Measurements from ENCODE around the gene CYGB. TPM values are rescaled to one million over a fixed set of nuclear protein-coding genes. Genes with fewer than 3 reads are reported as not detected.
A peak's percentile ranks its signal among the peaks of the same experiment; 100 is the strongest.

Gene CYGB
- total RNA-seq, 1 experiment from 2014 or later, result 0.56 TPM

DNA sequence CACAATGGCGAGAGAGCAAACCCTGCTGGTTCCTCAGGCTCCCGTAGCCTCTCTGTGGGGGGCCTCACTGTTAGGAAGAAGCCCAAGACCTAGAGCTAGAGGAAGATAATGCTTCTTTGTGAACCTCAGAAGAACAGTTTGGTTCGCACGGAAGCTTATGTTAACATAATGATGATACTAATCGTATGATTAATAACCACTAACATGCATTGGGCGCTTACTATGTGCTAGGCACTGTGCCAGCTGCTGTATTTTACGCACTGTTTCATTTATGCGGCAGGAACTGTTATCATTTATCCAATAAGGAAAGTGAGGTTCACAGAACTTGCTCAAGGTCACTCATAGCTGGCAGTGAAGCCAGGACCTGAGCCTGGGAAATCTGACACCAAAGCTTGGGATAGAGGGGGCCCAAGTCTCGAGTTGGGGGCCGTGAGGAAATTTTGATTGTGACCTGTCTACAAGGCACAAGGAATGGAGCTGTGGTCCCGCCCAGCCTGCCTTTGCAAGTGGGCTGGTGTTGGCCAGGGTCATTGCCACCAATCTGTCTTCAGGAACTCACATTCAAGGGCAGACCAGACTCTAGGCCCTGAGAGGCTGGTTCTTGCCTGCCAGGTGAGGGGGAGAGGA, 9.2 kb upstream of the CYGB start:
- TF ChIP-seq, protein P1, sequence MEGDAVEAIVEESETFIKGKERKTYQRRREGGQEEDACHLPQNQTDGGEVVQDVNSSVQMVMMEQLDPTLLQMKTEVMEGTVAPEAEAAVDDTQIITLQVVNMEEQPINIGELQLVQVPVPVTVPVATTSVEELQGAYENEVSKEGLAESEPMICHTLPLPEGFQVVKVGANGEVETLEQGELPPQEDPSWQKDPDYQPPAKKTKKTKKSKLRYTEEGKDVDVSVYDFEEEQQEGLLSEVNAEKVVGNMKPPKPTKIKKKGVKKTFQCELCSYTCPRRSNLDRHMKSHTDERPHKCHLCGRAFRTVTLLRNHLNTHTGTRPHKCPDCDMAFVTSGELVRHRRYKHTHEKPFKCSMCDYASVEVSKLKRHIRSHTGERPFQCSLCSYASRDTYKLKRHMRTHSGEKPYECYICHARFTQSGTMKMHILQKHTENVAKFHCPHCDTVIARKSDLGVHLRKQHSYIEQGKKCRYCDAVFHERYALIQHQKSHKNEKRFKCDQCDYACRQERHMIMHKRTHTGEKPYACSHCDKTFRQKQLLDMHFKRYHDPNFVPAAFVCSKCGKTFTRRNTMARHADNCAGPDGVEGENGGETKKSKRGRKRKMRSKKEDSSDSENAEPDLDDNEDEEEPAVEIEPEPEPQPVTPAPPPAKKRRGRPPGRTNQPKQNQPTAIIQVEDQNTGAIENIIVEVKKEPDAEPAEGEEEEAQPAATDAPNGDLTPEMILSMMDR (conservative IDR thresholded peaks at IDR 0.05; ENCODE audit: low read depth, low read length), result no peak
- TF ChIP-seq EZH2 (IDR thresholded peaks at IDR 0.05; ENCODE audit: borderline replicate concordance, low read depth, low read length, poor library complexity, severe bottlenecking), result no peak
- no peak overlapping the region for H3K4me3 ChIP-seq (ENCODE audit: low read depth, low read length, poor library complexity, severe bottlenecking)
- no peaks in the 10 kb centered on the region for H3K27me3 ChIP-seq (replicated peaks; ENCODE audit: insufficient read depth, low read depth, low read length, poor library complexity)
- peak; percentile 67 for DNase-seq (ENCODE audit: low spot score)
- POLR2A ChIA-PET (ENCODE audit: low non-redundant PET), result interaction anchor here (0.6 to 0.9 kb wide), 2 partner anchors 11 to 368 kb away, joined by 3 to 6 read pairs; no protein-coding TSS in a partner anchor
- peak overlapping the region; percentile 54 for H3K27ac ChIP-seq (ENCODE audit: low read depth, low read length, poor library complexity, severe bottlenecking)
- peaks cover 34% of the 10 kb centered on the region for H3K4me1 ChIP-seq (ENCODE audit: insufficient read depth, low read length, poor library complexity, severe bottlenecking)
- intact Hi-C loops (cut with micrococcal nuclease; ENCODE audit: unreplicated experiment), result loop anchor here (1.0 to 2.0 kb wide), 2 partner anchors 24 to 80 kb away; no protein-coding TSS in a partner anchor
- CTCF ChIA-PET, result interaction anchor here (0.6 to 2.3 kb wide), 4 partner anchors 23 to 80 kb away, joined by 4 to 12 read pairs (median 4); partner anchors contain the start of gene AANAT
- no TSS peak for BruUV-seq (replicated peaks)
- no peaks in the 10 kb centered on the region for H3K36me3 ChIP-seq (ENCODE audit: insufficient read depth, low read length, poor library complexity, severe bottlenecking)
- H3K9me3 ChIP-seq (ENCODE audit: low read depth, low read length, poor library complexity, severe bottlenecking), result no peaks in the 10 kb centered on the region

DNA sequence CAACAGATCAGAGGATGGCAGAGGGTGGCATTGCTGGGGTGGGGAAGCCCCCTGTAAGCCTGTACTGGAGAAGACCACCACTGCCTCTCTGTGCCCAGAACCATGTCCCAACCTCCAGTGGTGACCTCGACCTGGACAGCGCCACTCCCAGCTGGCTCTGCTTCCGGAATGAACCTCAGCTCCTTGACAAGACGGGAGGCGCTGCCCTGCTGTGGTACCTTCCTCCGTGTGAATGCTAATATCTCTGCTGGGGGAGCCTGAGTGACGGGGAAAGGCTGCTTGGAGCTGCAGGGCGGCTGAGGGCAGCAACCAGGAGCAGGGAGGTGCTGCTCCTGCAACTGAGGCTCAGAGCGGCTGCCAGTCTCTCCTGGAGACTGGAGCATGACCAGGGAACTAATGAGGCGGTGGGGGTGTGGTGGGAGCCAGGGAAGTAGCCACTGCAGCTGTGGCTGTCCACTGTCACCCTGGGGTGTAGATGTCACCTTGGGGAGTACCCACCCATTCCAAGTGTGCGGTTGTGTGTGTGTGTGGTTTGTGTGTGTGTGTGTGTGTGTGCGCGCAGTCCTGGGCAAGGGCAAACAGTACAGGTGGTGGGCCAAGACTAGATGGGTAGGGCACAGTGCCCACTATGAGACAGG, 8.5 kb upstream of the CYGB start:
- no peaks in the 10 kb centered on the region for H3K27me3 ChIP-seq (replicated peaks; ENCODE audit: insufficient read depth, low read depth, low read length, poor library complexity)
- ChIA-PET CTCF (interaction anchor here (0.9 to 2.3 kb wide), 3 partner anchors 22 to 79 kb away, joined by 4 to 12 read pairs (median 4); partner anchors contain the start of gene AANAT), POLR2A (ENCODE audit: low non-redundant PET) (interaction anchor here (0.9 kb wide), 1 partner anchor 11 kb away, joined by 3 read pairs; no protein-coding TSS in a partner anchor)
- H3K4me1 ChIP-seq (ENCODE audit: insufficient read depth, low read length, poor library complexity, severe bottlenecking), result peaks cover 37% of the 10 kb centered on the region
- no peaks in the 10 kb centered on the region for H3K36me3 ChIP-seq (ENCODE audit: insufficient read depth, low read length, poor library complexity, severe bottlenecking)
- no peak for DNase-seq (ENCODE audit: low spot score)
- TF ChIP-seq EZH2 (IDR thresholded peaks at IDR 0.05; ENCODE audit: borderline replicate concordance, low read depth, low read length, poor library complexity, severe bottlenecking), result no peak
- TF ChIP-seq, protein P1 (conservative IDR thresholded peaks at IDR 0.05; ENCODE audit: low read depth, low read length), result no peak
- intact Hi-C loops (cut with micrococcal nuclease; ENCODE audit: unreplicated experiment), result loop anchor here (2.0 kb wide), 1 partner anchor 23 kb away; no protein-coding TSS in a partner anchor
- no TSS peak for BruUV-seq (replicated peaks)
- H3K4me3 ChIP-seq (ENCODE audit: low read depth, low read length, poor library complexity, severe bottlenecking), result no peak overlapping the region
- no peak overlapping the region for H3K27ac ChIP-seq (ENCODE audit: low read depth, low read length, poor library complexity, severe bottlenecking)
- no peaks in the 10 kb centered on the region for H3K9me3 ChIP-seq (ENCODE audit: low read depth, low read length, poor library complexity, severe bottlenecking)

DNA sequence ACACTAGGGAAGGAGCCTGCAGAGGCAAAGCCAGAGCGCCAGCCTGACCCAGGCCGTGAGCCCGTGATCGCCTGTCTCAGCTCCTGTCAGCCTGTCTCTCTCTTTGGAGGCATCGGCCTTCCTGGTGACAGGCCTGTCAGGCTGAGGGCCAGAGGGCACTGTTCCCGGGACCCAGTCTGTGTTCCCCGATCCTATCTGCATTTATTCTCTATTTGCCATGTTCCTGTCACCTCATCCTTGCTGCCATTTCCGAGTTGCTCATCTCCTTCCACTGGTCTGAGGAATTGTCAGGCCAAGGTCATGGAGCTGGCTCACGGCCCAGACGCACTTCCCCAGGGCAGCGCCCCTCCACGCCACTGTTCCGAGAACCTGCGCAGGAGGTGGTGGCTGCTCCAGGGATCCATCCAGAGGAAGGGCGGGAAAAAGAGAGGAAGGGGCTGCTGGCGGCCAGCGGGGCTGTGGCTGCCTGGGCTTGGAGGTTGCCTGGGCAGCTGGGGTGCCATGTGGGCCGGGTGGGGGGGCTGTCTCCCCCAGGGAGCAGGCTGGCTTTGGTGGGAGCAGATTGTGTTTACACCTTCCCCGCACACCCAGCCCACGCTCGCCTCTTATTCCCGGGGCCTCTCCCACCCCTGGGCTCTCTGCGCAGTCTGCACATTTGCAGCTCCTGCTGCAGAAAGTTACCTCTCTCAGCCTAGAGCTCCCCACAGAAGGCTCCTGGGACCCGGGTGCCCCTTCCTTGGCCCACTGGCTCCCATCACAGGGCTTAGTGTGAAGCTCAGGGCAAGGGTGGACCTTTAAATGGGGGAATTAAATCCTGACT, 7.2 kb upstream of the CYGB start:
- H3K4me3 ChIP-seq (ENCODE audit: low read depth, low read length, poor library complexity, severe bottlenecking), result no peak overlapping the region
- no peak for TF ChIP-seq EZH2 (IDR thresholded peaks at IDR 0.05; ENCODE audit: borderline replicate concordance, low read depth, low read length, poor library complexity, severe bottlenecking)
- TF ChIP-seq, protein P1 (conservative IDR thresholded peaks at IDR 0.05; ENCODE audit: low read depth, low read length), result no peak
- peaks cover 44% of the 10 kb centered on the region for H3K4me1 ChIP-seq (ENCODE audit: insufficient read depth, low read length, poor library complexity, severe bottlenecking)
- ChIA-PET CTCF (interaction anchor here (0.5 to 2.3 kb wide), 5 partner anchors 12 to 175 kb away, joined by 3 to 12 read pairs (median 4); no protein-coding TSS in a partner anchor), POLR2A (ENCODE audit: low non-redundant PET) (no interaction called here)
- no peaks in the 10 kb centered on the region for H3K36me3 ChIP-seq (ENCODE audit: insufficient read depth, low read length, poor library complexity, severe bottlenecking)
- no peaks in the 10 kb centered on the region for H3K27me3 ChIP-seq (replicated peaks; ENCODE audit: insufficient read depth, low read depth, low read length, poor library complexity)
- BruUV-seq (replicated peaks), result no TSS peak
- no peaks in the 10 kb centered on the region for H3K9me3 ChIP-seq (ENCODE audit: low read depth, low read length, poor library complexity, severe bottlenecking)
- no peak overlapping the region for H3K27ac ChIP-seq (ENCODE audit: low read depth, low read length, poor library complexity, severe bottlenecking)
- intact Hi-C loops (cut with micrococcal nuclease; ENCODE audit: unreplicated experiment), result no loop called here
- DNase-seq (ENCODE audit: low spot score), result no peak

All from A673 (cell line).